SJSA1 (cell line): Measurements from ENCODE around the gene ICOSLG. TPM values are rescaled to one million over a fixed set of nuclear protein-coding genes. Genes with fewer than 3 reads are reported as not detected.
A peak's percentile ranks its signal among the peaks of the same experiment; 100 is the strongest.
"Not testable (repeated sequence)": the region's sequence is repeated elsewhere in the genome, so short reads cannot be mapped to it uniquely, and the experiment has no call there.

Experiments
- DNase-seq, 2 experiments: peaks; one replicate each; pipeline ENCODE4 v3.0.0-alpha.2; 2015 to 2020; ENCODE audit warnings: low spot score in 2 of 2, low read depth in 1 of 2
- H3K27ac ChIP-seq: fragments of 250-450 bp; sonication (Bioruptor Pico); 2 replicates; pipeline ENCODE4 v1.5.1; 2020; ENCODE audit warnings: mild to moderate bottlenecking, moderate library complexity
- H3K27me3 ChIP-seq: fragments of 250-450 bp; sonication (Bioruptor Pico); replicated peaks from 2 replicates; pipeline ENCODE4 v1.5.1; 2020; ENCODE audit warnings: mild to moderate bottlenecking, moderate library complexity
- H3K36me3 ChIP-seq: fragments of 250-450 bp; sonication (Bioruptor Pico); 2 replicates; pipeline ENCODE4 v1.5.1; 2020; ENCODE audit warnings: mild to moderate bottlenecking
- H3K4me1 ChIP-seq: fragments of 250-450 bp; sonication (Bioruptor Pico); replicated peaks from 2 replicates; pipeline ENCODE4 v1.6.1; 2021; ENCODE audit warnings: mild to moderate bottlenecking
- H3K4me3 ChIP-seq: fragments of 250-450 bp; sonication (Bioruptor Pico); 2 replicates; pipeline ENCODE4 v1.5.1; 2020; ENCODE audit warnings: mild to moderate bottlenecking
- H3K9me3 ChIP-seq: fragments of 250-450 bp; sonication (Bioruptor Pico); replicated peaks from 2 replicates; pipeline ENCODE4 v1.5.1; 2020; ENCODE audit warnings: mild to moderate bottlenecking
- total RNA-seq: library from RNA; depleted of rRNA; stranded (reverse); fragments of >200 nt; shearing (Covaris generic); gene quantifications from 2 replicates; pipeline ENCODE4 v1.2.3, GENCODE V29; 2014; rRNA removed

The ICOSLG gene
- total RNA-seq, 1 experiment from 2014 or later = 0.26 TPM

DNA sequence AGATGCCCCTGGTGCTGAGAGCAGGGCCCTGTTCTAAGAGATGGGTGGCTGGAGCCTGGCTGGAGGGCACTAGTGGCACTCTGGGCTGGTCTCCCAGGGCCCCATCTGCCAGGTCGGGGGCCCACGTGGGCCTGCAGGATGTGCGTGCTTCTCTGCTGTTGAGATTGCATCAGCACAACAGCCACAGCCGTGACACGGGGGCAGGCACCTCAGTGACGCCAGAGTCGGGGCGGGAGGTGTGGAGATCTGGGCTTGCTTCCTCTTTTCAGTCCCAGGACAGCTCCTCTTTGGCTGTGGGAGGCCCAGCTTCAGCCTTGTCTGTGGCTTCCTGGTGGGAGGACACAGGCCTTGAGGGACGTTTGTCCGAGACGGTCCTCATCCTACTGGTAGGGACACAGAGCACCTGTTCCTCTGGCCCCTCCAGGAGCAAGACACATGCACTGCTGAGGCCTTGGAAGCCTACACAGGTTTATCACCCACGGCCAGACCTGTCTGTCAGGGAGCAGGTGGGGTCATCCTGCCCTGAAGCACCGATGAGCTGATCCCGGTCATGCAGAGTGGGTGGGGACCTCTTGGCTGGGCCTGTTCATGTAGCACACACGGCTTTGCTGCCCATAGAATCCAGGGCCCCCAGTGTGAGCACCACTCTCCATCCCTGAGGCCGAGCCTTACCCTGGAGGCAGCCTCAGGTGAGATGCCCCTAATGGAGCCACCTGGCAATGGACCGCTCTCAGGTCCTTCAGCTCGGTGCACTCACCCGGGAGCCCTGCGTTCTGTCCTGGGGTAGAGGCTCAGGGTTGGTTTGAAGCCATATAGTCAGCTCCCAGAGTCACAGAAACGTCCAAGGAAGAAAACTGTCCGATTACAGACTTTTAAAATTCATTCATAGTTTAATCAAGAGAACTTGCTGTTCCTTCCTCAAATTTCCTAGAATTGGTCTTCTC, 44.3 kb downstream of the ICOSLG start:
- H3K9me3 ChIP-seq, H3K27ac ChIP-seq, H3K4me3 ChIP-seq, H3K36me3 ChIP-seq, H3K4me1 ChIP-seq, DNase-seq, H3K27me3 ChIP-seq: not testable (repeated sequence)

DNA sequence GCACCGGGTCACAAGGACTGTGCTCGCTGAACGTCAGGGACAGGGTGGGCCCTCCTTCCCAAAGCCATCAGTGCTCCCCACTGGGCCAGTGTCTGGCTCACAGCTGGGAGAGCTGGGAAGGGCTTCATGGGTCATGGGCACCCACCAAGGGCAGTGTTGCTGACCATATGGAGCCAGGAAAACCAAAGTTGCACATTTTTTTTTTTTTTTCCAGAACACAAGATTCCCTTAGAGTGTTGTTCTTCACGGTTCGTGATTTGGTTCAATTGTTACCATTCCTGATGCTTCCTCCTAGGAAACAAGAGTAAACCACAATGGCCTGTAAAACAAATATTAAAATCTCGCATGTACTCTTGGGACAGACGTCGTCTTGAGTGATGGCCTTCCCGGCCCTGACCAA, 45.9 kb downstream of the ICOSLG start:
- H3K4me1 ChIP-seq, H3K4me3 ChIP-seq, H3K27me3 ChIP-seq, H3K36me3 ChIP-seq, H3K27ac ChIP-seq, DNase-seq, H3K9me3 ChIP-seq: not testable (repeated sequence)

DNA sequence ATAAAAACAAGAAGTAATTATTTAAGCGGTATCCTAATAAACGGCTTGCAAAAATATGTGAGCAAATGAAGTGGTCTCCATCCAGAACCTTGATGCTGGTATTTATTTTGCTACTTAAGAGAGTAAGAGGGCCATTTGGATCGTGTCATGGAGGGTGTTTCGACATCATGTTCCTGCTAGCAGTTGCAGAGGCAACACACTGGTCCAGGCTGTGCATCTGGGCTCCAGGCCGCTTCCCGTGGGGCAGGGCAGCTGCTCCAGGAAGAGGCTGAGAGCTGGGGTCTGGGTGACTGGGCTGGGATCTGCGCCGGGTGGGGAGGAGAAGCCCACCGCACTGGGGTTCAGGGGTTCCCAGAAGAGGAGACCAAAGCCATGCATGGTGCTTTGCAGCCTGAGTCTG, 46.3 kb downstream of the ICOSLG start:
- not testable (repeated sequence) for DNase-seq, H3K27me3 ChIP-seq, H3K27ac ChIP-seq, H3K4me1 ChIP-seq, H3K4me3 ChIP-seq, H3K9me3 ChIP-seq, H3K36me3 ChIP-seq

DNA sequence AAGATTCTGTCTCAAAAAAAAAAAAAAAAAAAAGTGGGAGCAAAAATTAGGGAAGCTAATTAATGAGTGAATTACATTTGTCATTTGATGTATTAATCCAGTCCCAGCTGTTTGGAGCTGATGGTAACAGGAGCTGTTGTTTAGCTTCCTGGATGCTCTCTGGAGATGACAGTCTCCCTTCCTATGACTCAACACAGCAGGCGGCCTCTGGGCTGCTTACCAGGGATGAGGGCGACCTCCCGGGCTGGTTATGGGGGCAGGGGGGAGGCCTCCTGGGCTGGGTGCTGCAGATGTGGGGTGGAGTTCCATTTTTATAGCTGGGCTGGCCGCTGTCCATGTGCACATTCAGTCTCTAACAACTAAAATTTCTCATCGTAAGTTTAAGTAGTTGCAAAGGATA, 47.6 kb downstream of the ICOSLG start:
- H3K9me3 ChIP-seq, H3K27me3 ChIP-seq, H3K36me3 ChIP-seq, H3K4me1 ChIP-seq, DNase-seq, H3K4me3 ChIP-seq, H3K27ac ChIP-seq: not testable (repeated sequence)

DNA sequence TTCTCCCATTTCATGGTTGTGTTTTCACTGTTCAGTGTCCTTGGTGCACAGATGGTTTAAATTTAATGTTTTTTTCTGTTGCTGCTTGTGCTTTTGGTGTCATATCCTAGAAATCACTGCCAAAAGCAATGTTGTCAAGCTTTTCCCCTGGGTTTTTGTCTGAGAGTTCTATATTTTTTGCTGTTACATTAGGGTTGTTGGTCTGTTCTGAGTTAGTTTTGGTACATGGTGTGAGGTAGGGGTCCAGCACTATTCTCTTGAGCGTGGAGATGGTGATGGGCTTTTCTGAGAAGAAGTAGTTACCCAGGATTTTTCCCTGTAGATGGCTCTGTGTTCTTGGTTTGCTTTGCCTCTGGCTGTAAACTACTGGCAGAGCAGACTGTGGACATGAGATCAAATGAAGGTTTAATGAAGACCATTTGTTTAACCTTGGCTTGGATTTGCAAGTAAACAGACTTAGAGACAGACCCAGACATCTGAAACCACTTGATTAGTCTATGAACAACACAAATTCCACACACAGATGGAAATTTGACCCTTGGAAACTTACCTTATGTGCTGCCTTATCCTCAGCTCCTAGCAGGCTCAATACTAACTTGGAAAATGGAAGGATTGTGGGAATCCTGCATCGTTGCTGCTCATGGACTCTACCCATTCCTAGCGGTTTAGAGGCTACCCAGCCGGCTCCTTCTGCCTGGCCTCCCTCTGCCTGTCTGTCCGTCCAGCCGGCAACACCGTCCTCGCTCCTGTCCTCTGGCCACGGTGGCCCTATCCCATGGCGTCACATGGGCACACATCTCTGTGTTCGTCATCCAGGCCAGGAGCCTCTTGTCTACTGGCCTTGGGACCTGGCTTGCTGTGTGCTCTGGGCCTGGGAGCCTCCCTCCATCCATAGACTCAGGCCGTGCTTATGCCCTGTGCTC, 50.1 kb downstream of the ICOSLG start:
- not testable (repeated sequence) for H3K27ac ChIP-seq, H3K4me1 ChIP-seq, H3K36me3 ChIP-seq, H3K27me3 ChIP-seq, H3K4me3 ChIP-seq, H3K9me3 ChIP-seq
- peak; percentile 2 to 33 for DNase-seq

DNA sequence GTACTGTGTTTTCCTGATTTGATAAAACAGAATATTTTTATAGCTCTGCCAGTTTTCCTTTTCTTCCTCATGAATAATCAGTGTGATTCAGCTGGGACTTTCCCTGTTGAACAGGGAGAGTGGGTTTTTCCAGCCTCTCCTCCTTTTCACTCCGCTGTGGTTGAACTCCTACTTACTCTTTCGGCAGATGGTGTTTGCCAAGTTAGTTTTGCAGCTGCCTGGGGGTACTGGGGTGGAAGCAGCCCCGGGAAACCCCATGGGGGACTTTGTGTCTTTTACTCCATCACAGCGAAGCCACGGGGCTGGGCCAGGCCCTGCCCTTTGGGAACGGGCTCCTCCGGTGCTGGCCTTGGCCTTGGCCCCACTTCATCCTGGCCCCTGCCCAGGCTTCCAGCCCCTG, 55.9 kb downstream of the ICOSLG start:
- H3K4me1 ChIP-seq, H3K9me3 ChIP-seq, H3K36me3 ChIP-seq, DNase-seq, H3K27ac ChIP-seq, H3K4me3 ChIP-seq, H3K27me3 ChIP-seq: not testable (repeated sequence)

DNA sequence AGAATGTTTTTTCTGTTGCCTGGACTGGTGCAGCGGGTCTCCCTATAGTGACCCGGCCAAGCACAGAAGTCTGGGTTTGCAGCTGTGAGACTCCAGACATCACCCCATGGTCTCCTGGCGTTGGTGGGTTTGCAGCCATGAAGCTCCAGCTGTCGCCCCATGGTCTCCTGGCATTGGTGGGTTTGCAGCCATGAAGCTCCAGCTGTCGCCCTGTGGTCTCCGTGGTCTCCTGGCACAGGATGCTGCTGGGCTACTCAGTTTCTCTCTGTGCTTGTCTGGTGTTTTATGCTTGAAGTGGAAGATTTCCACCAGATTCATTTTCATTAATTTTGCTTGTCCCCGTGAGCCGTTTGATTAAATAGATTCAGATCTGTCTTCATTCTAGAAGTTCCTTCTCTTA, 58.5 kb downstream of the ICOSLG start:
- H3K27ac ChIP-seq, H3K9me3 ChIP-seq, H3K36me3 ChIP-seq, DNase-seq, H3K4me3 ChIP-seq, H3K4me1 ChIP-seq, H3K27me3 ChIP-seq: not testable (repeated sequence)

DNA sequence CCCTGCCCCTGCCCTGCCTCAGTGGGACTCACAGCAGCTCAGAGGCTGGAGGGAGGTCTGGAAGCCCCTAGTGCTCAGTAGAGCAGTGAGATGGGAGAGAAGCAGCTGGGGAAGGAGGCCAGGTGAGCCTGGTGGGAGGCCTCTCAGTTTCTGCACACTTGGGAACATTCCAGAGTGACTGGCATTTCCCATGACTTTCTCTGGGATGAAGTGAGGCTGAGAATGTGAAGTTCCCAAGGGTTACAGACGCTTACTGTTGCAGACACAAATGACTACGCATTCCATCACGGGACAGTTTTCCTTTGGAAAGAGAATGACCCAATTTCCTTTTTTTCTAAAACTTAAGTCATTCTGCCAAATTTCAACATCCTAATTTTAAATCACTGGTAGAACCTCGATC, 59.2 kb downstream of the ICOSLG start:
- not testable (repeated sequence) for H3K9me3 ChIP-seq, H3K36me3 ChIP-seq, H3K4me3 ChIP-seq, DNase-seq, H3K27me3 ChIP-seq, H3K4me1 ChIP-seq, H3K27ac ChIP-seq

DNA sequence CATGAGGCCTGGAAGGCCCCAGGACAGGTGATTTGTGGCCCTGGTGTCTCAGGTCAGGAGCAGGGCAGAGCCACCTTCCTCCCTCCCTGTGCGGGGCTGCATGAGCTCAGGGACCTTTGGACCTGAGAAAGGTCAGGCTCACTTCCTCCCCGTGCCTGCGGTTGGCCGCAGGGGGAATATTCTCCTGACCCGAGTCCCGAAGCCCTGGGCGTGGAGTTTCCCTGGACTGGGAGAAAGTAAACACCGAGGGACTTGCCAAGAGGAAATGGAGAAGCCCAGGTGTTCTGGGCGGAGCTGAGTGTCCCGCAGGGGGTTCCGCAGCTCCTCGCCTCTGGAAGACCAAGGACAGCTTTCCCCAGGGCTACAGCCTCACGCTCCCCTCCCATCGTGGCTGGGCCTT, 64.6 kb downstream of the ICOSLG start:
- H3K4me3 ChIP-seq, H3K27ac ChIP-seq, H3K9me3 ChIP-seq: not testable (repeated sequence)

DNA sequence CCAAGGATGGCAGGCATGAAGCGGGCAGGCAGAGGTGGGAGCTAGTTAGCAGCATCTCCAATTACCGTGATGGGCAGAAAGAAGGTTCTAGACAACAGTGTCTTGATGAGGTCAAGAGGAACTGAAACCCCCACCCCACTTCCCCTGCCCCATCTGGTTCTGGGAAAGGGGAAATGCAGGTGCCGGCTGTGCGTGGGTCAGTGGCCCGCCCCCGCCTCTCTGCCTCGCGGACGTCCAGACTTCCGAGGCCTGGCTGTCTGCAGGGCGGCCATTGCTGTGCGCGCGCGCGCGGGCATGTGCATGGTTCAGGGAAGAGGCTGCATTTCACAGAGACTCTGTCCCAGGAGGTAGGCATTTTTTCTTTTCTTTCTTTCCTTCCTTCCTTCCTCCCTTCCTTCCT, 65.6 kb downstream of the ICOSLG start:
- H3K9me3 ChIP-seq = not testable (repeated sequence)

More for the DNA sequence above, 64.6 kb downstream of the ICOSLG start:
- not testable (repeated sequence) for H3K4me1 ChIP-seq, H3K36me3 ChIP-seq, DNase-seq, H3K27me3 ChIP-seq

More for the DNA sequence above, 65.6 kb downstream of the ICOSLG start:
- H3K27ac ChIP-seq, H3K27me3 ChIP-seq, H3K36me3 ChIP-seq, H3K4me1 ChIP-seq, DNase-seq, H3K4me3 ChIP-seq: not testable (repeated sequence)

Other genes with a start within 250 kb of the ICOSLG start
- 29.1 and 30.2 TPM in 2 replicates for gene TRAPPC10, start 228.6 kb downstream of the ICOSLG start, total RNA-seq
- gene PWP2, start 133.5 kb downstream of the ICOSLG start, total RNA-seq = 24.4 and 24.8 TPM in 2 replicates
- gene GATD3, start 107.3 kb downstream of the ICOSLG start, total RNA-seq = 14.8 and 23.7 TPM in 2 replicates
- not detected in 2 replicates for gene DNMT3L, start 21.0 kb upstream of the ICOSLG start, total RNA-seq
- gene AIRE, start 44.9 kb upstream of the ICOSLG start, total RNA-seq = not detected in 2 replicates
- gene PFKL, start 59.1 kb upstream of the ICOSLG start, total RNA-seq = 125 and 134 TPM in 2 replicates
- 44.5 and 52.9 TPM in 2 replicates for gene CFAP410, start 98.4 kb upstream of the ICOSLG start, total RNA-seq
- 14.8 and 16.1 TPM in 2 replicates for gene TRPM2, start 112.7 kb upstream of the ICOSLG start, total RNA-seq
- 1.6 and 3.0 TPM in 2 replicates for gene LRRC3, start 214.6 kb upstream of the ICOSLG start, total RNA-seq